CD4-positive, alpha-beta T cell treated with Interleukin-21 for 1 hour (primary cell): ENCODE data around the gene TAF4.
"Not testable (repeated sequence)": the region's sequence is repeated elsewhere in the genome, so short reads cannot be mapped to it uniquely, and the experiment has no call there.

Experiments used
- DNase-seq: peaks from one replicate; pipeline ENCODE4 v3.0.0-alpha.2; 2020

The TAF4 gene

DNA sequence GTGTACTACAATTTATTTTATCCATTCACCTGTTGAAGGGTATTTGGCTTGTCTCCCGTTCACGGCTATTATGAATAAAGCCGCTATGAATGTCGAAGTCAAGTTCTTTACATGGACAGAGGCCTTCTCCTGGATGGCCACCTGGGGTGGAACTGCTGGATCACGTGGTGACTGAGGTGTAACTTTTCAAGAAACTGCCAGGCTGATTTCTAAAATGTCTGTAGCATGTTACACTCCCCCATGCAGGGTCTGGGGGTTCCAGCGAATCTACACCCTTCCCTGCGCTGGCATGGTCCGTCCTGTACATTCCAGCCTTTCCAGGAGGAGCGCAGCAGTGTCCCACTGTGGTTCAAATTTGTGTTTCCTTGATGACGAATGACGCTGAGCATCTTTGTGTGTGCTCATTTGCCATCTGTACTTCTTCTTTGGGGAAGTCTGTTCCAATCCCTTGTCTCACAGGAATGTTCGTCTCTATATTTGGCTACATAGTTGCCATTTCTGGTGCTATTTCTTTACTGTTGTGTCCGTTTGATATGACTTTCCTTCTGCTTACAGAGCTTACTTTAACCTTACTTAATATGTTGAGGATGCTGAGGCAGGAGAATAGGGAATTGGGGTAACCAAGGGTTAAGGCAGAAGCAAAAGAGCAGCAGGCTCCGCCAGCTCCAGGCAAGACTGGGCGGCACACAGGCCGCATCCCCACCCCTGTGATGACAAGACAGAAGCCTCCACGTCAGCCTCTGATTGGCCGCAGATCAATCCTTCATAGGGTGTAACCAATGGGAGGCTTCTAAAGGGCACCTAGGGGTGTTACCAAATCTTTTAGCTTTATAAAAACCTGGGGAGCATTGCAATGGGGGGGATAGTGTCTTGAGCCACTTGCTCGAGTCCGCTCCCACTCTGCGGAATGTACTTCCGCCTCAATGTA lies 106.6 kb downstream of the TAF4 start:
- no peak for DNase-seq

DNA sequence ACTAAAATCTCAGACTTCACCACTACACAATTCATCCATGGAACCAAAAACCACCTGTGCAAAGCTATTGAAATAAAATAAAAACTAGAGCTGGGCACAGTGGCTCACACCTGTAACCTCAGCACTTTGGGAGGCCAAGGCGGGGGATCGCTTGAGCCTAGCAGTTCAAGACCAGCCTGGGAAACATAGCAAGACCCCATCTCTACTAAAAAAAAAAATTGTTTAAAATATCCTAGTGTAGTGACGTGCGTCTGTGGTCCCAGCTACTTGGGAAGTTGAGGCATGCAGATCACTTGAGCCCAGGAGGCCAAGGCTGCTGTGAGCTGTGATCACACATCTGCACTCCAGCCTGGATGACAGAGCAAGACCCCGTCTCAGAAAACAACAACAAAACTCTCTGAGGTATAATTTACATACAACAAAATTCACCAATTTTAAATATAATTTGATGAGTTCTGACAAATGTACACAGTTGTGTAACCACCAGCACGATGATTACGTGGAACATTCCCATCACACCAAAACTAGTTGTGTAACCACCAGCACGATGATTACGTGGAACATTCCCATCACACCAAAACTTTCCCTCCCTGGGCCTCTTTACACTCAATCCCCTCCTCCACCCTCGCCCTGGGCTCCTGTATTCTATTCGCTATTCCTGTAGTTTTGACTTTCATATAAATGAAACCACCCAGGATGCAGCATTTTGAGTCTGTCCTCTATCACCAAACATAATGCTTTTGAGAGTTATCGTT lies 107.5 kb downstream of the TAF4 start:
- no peak for DNase-seq

DNA sequence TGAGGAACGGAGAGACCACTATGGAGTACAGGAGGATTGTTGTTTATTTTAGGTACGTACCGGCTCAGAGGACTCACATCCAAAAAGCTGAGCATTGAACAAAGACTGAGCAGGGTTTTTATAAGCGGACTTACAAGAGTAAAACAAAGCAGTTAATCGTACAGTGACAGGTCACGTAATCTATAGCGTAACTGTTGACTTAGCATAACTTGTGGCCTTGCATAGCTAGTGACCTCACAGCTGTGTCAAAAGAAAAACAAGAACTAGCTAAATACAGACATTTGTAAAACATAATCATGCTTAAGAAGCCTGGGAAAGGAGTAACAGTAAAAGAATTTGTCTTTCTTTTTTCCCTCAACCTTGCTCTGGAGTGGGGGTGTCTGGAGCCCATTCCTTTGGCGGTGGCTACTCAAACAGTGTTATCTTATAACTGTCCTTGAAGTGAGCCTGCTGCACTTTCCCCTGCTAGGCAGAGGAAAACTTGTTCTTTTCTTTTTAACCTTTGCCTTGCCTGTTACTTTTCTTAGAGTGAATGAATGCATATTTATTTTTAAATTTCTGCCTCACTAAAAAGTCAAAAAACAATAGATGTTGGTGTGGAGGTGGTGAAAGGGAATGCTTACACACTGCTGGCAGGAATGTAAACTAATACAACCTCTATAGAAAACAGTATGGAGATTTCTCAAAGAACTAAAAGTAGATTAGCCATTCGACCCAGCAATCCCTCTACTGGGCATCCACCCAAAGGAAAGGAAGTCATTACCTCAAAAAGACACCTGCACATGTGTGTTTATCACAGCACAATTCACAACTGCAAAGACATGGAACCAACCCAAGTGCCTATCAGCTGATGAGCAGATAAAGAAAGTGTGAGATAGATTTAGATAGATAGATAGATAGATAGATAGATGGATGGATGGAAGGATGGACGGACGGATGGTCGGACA lies 109.0 kb downstream of the TAF4 start:
- DNase-seq, result no peak

DNA sequence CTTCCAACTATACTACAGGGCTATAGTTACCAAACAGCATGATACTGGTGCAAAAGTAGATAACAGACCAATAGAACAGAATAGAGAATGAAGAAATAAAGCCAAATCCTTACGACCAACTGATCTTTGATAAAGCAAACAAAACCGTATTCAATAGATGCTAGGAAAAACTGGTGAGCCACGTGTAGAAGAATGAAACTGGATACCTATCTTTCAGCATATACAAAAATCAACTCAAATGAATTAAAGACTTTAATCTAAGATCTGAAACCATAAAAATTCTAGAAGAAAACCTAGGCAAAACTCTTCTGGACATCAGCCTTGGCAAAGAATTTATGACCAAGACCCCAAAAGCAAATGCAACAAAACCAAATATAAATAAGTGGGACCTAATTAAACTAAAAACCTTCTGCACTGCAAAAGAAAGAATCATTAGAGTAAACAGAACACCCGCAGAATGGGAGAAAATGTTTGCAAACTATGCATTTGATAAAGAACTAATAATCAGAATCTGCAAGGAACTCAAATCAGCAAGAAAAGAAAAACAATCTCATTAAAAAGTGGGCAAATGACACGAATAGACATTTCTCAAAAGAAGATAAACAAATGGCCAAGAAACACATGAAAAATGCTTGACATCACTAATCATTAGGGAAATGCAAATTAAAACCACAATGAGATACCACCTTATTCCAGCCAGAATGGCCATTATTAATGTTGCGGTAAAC lies 109.8 kb downstream of the TAF4 start:
- no peak for DNase-seq

DNA sequence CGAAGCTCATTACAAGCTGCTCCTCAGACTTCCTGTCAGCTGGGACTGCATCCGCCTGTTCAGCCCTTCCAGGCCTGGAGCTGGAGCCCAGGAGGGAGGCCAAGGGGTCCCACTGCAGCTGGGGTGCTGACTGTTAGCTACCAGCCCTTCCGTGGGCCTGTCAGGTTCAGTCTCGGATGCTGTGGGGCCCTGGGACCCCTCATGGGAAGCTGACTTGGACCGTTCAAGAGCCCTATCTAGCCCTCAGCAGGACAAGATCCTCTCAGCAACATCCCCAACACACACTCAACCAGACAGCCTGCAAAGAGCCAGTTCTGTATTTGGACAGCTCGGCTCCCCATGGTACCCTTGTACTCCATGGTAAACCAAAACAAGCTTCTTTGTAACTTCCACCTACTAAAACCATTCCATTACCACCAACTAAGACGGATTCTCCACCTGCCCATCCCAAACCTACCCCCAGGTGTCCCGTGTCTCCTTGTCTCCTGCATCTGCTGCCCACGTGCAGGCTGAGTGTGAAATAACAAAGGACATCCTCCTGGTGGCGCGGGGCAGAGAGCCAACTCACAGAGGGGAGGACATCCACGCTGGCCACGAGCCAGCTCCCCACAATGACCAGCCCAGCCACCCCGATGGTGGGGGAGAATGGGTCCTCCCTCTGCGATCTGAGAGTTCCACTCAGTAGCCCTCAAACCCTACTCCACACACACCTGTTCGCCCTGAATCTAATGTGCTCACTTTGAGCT lies 111.2 kb downstream of the TAF4 start:
- no peak for DNase-seq

DNA sequence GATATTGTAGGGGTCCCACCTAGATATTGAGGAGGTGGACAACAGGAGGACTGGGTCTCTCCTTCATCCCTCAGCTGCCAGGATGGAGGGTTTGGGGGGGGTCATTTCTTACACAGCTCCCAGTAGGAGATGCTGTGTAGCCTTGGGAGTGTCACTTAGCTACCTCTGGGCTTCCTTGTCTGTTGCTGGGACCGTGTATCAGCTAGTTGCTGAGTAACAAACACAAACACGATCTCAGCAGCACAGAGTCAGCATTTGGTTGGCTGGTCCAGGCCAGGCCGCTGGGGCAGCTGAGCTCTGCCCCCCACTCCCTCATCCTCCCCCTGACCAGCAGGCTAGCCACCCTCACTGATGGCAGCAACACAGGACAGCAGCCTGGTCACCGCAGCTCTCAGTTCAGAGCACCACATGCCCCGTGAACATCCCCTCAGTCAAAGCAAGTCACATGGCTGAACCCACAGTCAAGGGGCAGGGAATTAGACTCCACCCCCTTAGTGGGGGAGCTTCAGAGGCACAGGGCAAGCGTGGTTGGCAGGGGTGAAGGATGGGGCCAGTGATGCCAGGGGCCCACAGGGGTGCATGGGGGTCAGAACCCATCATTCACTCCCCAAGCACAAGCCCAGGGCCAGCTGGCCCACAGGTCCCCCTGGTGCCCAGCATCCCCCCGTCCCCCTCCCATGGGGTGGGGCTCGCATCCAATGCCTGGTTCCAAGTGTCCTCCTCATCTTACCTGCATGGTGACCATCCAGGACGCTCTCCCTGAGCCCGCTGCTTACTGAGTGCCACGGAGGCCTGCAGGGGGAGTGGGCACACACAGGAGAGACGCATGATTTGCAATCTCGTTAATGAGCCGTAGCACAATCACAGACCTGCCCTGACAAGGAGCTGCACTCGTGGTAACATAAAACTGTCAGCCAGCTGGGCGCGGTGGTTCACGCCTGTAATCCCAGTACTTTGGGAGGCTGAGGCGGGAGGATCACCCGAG lies 112.4 kb downstream of the TAF4 start:
- DNase-seq, result no peak

DNA sequence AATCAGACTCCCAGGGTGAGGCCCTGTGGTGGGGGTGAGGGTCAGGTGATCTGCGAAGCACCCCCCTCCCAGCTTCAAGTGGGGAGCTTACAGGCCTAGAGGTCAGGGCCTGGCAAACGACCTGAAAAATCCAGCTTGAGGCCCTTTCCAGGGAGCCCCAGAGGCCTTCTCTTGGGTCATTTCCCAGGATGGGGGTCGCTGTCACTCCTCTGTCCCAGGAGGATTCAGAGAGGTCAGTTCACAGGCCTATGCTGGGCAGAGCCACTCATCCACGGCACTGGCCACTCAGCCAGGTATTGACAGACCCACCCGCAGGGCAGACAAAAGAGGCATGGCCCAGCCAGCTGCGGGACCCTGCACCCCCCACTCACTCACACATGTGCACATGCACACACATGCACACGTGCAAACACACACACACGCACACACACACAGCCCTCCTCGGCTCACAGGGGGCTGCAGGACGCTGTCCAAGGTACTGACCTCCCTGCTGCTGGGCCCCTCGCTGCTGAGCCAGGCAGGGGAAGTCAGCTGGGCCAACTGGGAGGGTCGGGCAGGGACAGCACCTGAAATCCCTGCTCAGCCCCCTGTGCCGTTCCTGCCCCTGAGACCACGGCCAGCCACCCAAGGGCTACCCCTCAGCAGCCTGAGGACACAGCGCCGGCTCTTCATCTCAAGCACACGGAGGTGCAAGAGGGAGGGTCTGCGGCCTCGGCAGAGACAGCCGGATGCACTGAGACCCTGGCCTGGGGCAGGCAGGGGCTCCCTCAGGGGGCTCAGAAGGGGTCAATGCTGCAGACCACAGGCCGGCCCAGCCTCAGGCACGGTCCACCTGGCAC lies 113.8 kb downstream of the TAF4 start:
- DNase-seq, result no peak

DNA sequence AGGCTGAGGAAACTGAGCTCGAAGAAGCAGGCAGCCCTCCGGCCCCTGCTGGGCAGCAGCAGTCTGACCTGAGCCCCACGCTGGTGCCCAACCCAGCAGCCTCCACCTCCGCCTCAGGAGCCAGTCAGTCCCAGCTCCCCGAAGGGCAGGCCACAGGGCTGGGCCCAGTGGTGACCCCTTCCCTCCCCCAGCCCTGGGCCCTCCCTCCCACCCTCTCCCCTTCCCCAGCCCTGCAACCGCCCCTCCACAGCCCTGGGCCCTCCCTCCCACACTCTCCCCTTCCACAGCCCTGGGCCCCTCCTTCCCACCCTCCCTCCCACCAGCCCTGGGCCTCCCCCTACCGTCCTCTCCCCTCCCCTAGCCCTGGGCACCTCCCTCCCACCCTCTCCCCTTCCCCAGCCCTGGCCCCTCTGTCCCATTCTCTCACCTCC lies 115.0 kb downstream of the TAF4 start:
- no peak for DNase-seq

DNA sequence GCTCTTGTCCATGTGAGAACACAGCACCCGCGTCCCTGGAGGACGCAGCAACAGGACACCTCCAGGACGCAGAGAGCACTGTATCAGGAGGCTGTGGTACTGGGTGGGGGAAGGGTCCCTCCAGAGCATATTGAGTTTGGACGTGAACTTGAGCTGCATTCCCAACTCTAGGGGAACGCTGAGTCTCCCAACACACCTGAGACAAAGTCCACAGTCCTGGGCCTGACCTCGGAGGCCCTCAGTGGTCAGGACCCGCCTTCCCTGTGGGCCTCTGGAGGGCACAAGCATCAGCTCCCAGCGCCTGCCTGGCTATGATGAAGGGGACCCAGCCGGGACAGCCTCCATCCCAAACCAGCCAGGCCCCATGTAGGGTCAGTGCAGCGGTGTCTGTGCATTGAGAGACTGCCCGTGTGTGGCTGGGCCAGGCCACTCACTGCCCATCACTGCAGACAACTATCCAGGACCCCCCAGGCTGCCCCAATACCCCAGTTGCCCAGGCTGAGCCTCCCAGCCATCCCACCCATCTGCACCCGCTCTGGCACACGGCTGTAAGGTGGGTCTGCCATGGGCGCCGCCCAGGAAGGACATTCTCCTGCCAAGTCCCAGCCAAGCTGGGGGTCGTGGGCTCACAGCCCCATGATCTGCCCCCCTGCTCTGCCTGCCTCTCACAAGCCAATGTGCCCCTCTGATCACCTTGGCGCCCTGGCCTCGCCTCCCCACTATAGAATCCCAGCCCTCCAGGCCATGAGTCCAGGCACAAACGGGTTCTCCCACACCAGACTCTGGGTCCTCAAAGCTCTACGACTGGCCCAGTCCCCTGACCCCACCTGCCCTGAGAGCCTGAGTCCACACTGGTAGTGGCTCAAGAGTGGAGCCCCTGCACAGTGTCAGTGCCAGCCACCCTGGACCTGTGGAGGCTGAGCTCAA lies 115.7 kb downstream of the TAF4 start:
- no peak for DNase-seq

DNA sequence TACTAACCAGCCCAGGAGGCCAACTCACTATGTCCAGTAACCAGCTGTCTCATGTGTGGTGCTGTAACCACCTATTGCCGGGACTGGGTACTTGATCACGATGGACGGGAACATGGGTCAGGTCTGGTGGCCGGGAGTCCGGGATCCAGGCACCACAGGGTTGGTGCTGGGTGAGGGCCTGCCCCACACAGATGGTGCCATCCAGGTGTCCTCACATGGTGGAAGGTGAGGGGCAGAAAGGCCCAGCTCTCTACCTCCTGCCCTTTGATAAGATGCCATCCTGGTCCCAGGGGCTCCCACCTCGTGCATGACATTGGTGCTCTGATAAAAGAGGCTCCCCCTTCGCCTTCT lies 116.3 kb downstream of the TAF4 start:
- no peak for DNase-seq

DNA sequence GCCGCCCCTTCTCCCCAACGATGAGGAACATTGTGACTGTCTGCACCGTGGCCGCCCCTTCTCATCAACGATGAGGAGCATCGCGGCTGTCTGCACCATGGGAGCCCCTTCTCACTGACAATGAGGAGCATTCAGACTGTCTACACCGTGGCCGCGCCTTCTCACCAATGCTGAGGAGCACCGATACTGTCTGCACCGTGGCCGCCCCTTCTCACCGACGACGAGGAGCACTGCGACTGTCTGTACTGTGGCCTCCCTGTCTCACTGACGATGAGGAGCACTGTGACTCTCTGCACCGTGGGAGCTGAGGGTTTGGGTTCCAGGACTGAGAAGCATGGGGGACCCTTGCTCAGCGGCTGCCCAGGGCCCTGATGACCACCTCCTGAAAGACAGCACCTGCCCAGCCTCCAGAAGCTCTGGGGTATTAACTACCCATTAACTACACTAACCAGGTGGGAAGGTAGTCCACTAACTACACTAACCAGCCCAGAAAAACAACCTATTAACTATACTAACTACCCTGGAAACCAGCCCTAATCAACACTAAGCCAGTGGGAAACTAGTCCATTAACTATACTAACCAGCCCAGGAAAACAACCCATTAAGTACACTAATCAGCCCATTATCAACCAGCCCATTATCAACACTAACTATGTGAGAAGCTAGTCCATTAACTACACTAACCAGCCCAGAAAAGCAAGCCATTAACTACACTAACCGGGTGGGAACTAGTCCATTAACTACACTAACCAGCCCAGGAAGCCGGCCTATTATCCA lies 116.9 kb downstream of the TAF4 start:
- no peak for DNase-seq

DNA sequence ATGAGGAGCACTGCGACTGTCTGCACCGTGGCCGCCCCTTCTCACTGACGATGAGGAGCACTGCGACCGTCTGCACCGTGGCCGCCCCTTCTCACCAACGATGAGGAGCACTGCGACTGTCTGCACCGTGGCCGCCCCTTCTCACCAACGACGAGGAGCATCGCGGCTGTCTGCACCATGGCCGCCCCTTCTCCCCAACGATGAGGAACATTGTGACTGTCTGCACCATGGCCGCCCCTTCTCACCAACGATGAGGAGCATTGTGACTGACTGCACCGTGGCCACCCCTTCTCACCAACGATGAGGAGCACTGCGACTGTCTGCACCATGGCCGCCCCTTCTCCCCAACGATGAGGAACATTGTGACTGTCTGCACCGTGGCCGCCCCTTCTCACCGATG lies 117.6 kb downstream of the TAF4 start:
- not testable (repeated sequence) for DNase-seq

DNA sequence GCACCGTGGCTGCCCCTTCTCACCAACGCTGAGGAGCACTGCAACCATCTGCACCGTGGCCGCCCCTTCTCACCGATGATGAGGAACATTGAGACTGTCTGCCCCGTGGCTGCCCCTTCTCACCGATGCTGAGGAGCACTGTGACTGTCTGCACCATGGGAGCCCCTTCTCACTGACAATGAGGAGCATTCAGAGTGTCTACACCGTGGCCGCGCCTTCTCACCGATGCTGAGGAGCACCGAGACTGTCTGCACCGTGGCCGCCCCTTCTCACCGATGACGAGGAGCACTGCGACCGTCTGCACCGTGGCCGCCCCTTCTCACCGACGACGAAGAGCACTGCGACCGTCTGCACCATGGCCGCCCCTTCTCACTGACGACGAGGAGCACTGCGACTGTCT lies 120.2 kb downstream of the TAF4 start:
- not testable (repeated sequence) for DNase-seq

DNA sequence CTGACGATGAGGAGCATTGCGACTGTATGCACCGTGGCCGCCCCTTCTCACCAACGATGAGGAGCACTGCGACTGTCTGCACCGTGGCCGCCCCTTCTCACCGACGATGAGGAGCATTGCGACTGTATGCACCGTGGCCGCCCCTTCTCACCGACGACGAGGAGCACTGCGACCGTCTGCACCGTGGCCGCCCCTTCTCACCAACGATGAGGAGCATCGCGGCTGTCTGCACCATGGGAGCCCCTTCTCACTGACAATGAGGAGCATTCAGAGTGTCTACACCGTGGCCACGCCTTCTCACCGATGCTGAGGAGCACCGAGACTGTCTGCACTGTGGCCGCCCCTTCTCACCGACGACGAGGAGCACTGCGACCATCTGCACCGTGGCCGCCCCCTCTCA lies 120.7 kb downstream of the TAF4 start:
- DNase-seq, result not testable (repeated sequence)

DNA sequence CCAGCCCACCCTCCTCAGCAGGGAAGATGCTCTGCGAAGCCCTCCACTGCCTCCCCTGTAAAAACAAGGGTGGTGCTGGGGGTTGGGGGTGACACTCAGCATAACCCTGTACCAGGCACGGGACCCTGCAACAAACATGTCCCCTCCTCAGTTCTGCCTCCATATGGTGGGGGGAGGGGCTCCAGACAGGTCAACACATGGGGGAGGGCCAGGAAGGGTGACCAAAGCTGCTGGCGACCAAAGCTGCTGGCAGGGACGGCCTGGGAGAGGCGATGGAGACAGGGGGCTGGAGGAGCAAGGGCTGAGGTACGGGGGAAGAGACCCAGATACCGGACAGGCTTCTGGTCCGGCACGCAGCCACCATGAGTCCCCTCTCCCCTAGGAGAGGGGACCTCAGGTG lies 123.2 kb downstream of the TAF4 start:
- no peak for DNase-seq

DNA sequence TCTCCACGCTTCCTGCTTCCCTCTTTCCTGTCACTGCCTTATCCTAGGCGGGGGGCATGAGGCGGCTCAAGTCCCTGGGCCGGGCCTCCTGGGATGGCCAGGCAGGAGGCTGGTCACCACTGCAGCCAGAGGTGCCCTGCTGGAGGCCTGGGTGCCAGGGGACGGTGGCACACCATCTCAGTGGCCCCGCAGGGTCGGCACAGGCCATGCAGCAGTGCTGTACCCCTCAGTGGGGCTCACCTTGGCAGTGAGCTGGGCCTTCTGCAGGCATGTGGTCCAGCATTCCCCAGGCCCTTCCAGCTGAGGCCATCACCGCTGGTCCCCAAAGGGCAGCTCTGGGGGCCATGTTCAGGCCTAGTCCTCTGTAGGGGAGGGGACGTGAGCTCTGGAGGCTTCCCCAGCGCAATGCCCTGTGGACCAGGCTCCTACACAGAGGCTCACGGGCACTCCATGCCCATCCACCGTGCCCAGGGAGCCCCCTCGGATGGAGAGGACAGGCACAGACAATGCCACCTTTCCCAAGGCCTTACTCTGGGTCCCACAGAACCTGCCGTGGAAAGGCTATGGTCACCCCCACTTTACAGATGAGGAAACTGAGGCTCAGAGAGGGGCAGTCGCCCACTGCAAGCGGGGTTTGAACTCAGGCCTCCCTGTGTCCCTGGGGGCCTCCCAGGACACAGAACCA lies 123.8 kb downstream of the TAF4 start:
- no peak for DNase-seq
